Activated CD4-positive, CD25-positive, alpha-beta regulatory T cell (primary cell): ENCODE data around the gene GBX2.

ENCODE experiments used
- DNase-seq, 4 experiments: peaks; one replicate each; lab custom pipeline; 2025; lab: John Stamatoyannopoulos, UW

GBX2 gene

GRCh38 chr2:236180831-236181453 lies 12.8 kb upstream of the GBX2 start:
- no peak for DNase-seq

GRCh38 chr2:236180076-236180816 lies 12.1 kb upstream of the GBX2 start:
- no peak for DNase-seq

- no peak for DNase-seq
These were observed 11.3 kb upstream of the GBX2 start for GRCh38 chr2:236179236-236180075.

- no peak for DNase-seq
These were observed 10.7 kb upstream of the GBX2 start for GRCh38 chr2:236178890-236179235.

- DNase-seq, result no peak
These were observed 10.0 kb upstream of the GBX2 start for GRCh38 chr2:236177967-236178889.

GRCh38 chr2:236177604-236177966 lies 9.4 kb upstream of the GBX2 start:
- no peak for DNase-seq

GRCh38 chr2:236176951-236177350 lies 8.8 kb upstream of the GBX2 start:
- no peak for DNase-seq

- DNase-seq, result no peak
These were observed 8.2 kb upstream of the GBX2 start for GRCh38 chr2:236176417-236176816.

- DNase-seq, result no peak
These were observed 7.5 kb upstream of the GBX2 start for GRCh38 chr2:236175548-236176150.

- DNase-seq, result no peak
These were observed 5.8 kb upstream of the GBX2 start for GRCh38 chr2:236173729-236174607.

GRCh38 chr2:236173036-236173728 lies 5.0 kb upstream of the GBX2 start:
- DNase-seq, result no peak

GRCh38 chr2:236172255-236173035 lies 4.3 kb upstream of the GBX2 start:
- DNase-seq, result no peak

GRCh38 chr2:236171680-236172254 lies 3.6 kb upstream of the GBX2 start:
- no peak for DNase-seq

- DNase-seq, result no peak
These were observed 3.0 kb upstream of the GBX2 start for GRCh38 chr2:236171181-236171679.

- DNase-seq, result no peak
These were observed 2.5 kb upstream of the GBX2 start for GRCh38 chr2:236170590-236171165.

GRCh38 chr2:236169741-236170589 lies 1.8 kb upstream of the GBX2 start:
- no peak for DNase-seq

GRCh38 chr2:236169151-236169721 lies 1.1 kb upstream of the GBX2 start:
- no peak for DNase-seq
